GM21737 (cell line): ENCODE results near the gene NOL4L.

ENCODE experiments used
- ATAC-seq: cut with Tn5 transposase; IDR thresholded peaks from one replicate; pipeline ENCODE4 v1.9.1; 2021; ENCODE audit warnings: mild to moderate bottlenecking, moderate library complexity; ENCODE audit not compliant: unreplicated experiment

NOL4L gene

DNA sequence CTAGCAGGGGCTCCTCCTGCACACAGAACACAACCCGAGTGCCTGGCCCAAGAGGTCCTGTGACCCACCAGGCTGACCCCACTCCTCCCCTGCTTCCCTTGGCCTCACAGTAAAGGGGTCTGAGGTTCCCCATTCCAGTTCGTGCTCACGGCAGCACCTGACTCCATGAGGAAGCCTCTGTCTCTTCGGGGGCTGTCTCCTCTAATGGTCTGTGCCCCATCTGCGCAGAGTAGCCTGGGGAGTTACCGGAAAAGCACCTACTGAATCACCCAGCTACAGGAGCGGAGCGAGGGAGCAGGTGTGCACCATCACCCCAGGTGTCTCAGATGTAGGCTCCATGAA is 133.8 kb downstream of the NOL4L start:
- no peak for ATAC-seq

DNA sequence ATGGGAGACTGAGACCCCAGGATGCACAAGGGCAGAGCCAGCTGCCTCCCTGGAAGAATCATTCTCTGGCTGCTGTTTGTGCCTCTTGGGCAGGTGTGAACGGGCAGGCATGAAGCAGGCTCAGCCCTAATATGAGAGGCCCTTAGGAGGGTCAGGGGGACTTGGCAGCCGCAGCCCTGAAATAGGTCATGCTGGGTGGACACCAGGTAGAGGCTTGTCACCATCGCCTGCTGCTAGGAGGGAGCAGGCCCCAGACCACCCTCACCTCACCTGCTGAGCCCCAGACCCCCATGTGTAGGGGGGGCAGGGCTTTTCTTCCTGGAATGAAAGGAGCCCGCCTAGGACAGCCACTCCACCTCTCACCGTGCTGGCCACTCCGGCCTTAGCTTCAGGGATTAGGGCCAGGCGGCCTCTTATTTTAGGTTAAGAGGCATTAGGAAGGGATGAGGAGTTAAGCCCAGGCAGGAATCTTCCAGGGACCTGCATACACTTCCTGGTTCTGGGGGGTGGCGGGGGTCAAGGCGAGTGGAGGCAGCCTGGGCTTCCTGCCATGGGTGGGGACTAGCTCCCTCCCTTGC is 134.6 kb downstream of the NOL4L start:
- ATAC-seq = no peak

DNA sequence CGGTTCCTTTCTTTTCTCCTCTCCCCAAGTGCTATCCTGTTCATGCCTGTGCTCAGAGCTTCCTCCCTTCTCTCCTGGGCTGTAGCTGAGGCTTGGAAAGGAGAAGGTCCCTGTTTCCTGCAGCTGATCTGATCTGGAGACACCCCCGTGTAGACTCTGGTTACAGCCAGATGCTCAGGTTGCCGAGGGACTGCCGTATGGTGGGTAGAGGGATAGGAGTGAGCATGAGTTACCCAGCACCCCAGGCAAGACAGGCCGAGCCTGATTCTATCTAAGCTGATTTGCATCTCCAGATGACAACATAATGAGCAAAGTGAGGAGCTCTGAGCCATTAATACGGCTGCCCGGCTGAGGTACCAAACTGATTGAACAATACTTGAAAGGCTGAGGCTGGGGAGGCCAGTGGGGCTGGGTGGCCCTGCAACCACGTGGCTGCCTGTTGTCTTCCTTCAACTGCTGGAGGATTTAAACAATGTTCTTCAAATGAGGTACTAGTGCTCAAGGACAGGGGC is 135.2 kb downstream of the NOL4L start:
- ATAC-seq = no peak

DNA sequence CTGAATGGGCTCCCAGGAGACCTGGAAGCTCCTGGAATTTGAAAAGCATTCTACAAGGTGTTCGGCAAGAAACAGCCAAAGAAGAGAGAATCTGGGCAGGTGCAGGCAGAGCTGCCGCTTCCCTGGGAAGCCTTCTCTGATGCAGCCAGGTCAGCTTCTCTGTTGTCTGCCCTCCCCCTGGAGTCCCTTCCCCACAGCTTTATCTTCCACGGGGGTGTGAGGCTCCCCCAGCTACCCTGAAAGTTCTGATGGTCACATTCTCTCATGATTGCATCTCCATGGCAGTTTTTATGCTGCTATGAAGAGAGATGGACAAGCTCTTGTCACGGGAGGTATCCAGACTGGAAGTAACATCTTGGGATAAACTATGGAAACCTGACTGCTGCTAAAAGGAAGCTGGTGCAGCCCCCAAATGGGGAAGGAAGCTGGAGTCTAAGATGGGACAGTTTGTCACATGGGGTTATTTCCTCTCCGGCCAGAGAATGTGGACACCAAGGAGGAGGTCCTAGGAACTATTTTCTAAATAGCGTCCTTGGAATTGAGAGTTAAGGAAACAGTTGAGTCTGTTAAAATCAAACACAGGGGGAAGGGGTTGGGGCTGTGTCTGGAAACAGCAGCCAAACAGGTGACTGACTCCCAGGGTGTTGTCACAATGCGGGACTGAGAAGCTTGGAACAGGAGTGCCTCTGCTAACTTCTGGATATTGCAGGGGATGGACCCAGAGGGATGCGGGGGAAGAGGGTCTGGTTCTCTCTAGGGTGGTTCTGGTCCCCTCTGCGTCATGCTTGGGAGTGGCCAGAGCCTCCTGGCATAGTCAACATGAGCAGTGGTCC is 135.9 kb downstream of the NOL4L start:
- no peak for ATAC-seq

DNA sequence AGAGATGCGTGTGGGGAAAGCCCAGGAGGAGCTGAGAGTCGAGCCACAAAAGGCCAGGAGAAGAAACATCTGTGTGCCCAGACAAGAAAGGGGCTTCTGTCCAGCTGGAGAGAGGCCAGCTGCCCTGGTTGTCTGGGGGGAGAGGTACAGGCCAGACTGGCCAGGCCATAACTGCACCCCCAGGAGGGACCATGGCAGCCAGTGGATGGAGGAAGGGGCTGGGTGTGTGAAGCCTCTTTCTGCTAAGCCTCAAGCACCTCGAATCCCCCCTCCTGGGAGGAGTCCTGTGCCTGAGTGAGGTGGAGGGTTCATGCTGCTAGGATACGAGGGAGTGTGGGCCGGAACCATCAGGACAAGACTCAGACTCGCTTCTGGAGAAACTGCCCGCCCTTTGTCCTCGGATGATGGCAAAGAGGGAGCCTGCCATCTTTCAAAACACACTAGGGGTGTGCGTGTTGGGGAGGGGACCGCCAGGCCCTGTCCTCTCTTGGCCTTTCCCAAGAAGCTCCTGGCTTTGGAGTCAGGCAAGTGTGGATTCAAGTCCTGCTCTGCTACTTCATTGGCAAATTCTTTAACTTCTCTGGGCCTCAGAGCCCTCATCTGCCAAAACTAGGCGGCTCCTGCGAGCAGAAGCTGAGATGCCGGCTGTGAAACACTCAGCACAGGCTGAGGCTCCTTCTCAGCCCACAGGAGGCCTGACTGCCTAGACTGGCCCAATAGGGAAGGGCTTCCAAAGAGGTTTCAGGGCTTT is 136.7 kb downstream of the NOL4L start:
- ATAC-seq = no peak

DNA sequence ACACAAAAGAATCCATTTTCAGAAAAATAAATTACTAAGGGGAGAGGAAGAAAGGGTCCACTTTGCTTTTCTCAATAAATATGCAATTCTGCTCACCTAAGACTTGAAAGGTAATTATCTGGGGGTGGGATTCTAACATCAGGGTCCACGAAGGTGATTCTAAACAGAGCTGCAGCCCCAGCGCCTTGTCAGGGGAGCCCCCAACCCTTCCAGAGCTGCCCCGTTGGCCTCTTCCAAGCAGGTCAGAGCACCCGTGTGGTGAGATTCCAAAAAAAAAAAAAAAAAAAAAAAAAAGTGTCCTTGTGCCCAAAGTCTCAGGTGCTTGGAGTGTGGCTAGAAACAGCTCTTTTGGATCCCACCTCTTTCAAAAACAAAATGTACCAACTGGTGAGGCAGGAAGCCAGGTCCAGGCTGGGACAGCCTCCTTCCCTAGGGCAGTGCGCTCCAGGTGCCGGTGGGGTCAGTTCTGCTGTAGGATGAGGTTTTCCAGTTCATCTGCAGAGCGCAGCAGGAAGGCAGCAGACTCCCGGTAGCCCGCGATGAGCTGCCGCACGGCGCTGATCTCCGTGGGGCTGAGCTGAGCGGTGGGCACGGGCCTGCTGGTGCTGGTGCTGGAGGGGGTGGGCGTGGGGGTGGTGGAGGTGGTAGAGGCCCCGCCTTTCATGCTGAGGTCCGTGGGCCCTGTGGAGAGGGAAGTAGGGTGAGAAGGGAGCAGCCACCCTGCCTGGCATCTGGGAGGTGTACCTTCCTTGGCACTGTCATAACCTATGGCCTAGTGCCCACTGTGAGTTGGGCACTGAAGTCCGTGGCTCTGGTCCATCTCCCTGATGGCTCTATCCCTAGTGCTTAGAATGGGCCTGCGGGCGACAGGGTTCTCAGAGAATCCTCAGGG is 137.8 kb downstream of the NOL4L start:
- no peak for ATAC-seq

DNA sequence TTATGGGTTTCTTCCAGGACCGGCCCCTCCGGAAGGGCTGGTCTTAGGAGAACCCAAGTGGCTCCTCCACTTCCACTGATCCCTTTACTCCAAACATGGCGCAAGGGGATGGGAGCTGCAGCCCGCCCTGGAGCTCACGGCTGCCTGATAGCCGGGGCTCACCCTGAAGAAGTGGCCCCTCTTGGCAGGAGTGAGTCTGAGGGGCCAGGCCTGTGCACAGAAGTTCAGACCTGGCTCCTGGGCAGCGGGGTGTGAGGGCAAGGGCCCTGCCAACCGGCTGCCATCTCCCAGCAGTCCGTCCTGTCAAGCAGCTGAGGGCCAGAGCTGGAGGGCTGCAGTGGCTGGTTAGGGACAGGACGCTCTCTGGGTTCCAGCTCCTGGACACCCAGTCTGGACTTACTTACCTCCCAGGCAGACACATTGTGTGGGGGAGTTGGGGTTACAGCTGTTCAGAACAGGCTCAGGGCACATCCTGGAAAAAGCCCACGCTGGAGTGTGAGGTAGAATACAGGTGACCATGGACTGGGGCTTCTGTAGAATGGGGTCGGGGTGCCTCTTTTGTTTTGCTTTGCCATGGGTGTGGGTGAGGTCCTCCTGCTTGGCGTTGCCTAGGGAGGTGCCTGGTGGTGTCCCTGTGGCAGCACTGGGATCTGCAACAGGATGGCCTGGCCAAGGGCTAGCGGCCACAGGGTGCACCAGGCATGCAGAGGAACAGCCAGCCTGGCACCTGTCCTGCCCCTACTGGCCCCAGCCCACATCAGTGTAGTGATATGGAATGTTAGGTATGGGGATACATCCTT is 138.6 kb downstream of the NOL4L start:
- ATAC-seq = no peak

DNA sequence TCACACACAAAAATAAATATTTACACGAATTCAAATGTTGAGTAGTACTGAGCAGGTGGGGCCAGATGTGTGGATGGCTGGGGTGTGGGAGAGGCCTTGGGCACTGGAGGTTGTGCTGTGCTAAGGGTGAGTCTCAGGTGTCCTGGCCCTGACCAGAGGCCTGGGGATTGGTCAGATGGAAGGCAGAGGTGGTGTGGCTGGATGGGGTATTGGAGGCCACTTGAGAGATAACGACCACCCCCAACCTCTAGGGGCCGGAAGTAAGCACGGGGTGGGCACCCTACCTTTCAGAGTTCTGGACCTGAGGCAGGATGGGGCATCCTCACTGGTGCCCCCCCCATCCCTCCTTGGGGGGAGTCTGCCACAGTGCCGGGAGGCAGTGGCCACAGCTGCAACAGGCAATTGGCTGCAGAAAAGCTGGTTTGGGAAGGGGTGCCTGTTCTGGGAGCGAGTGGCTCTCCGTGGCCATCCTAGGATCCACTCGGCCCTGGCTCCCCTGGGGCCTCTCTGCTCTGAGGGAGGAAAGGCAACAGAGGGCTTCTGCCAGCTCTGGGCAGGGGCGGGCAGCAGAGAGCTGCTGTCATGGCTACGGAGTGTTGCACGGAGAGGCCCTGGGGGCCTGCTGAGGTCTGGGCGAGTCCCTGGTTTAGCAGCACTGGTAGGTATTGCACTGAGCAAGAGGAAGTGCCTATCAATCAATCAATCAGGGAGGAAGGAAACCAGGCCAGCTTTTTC is 139.4 kb downstream of the NOL4L start:
- ATAC-seq = no peak

DNA sequence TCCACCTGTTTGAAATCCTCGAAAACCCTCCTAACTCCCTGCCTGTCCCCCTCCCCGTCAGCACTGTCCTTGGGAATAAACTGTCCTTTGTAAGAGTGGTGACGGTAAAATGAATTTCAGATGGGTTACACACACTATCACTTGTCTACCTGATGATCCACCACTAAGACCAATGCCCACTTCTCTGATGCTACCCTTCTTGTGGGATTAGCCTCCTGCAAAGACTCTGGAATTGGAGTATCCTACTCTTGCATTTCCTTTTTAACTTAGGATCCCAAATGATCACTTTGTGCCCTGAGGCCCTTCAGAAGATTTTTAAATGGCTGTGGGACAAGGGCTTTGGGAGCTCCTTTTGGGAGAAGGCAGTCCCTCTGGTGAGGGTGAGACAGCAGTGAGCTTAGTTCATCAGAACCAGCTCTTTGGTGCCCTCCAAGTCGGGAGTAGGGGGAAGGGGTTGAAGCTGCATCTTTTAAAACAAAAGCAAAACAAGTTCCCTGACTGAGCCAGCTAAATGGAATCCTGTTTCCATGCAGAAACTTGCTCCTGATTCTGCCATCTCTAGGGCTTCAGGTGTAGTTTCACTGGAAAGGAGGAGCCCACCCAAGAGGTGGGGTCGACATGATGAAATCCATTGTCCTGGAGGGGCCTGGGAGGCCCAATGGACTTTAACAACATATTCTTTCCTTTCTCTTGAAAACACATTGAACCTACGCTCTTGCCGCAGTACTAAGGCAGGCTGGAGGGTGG is 140.5 kb downstream of the NOL4L start:
- ATAC-seq = no peak

DNA sequence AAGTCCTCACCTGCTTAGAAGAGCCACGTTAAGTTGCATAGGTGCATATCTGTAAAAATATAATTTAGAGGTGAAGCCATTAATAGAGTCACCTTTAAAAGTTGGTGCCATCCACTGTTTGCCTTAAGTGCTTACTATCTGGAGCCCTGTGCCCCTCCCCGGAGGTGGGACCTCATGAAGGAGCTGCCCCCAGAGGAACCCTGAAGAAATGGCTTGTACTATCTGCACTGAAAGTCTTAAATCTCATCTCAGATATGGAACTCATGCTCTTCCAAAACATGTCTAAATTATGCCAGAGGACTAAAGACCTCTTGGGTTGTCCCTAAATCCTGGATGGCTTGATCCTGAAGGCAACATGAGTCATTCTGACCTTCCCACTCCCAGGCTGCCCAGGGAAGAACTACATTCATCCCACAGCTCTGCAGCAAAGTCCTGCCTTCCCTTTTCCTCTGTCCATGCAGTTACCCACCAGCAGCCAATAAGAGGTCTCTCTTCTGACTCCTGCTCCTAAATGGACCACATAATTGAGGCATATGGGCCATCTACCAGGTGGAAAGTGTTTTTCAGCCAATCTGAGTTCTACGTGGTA is 141.7 kb downstream of the NOL4L start:
- no peak for ATAC-seq

DNA sequence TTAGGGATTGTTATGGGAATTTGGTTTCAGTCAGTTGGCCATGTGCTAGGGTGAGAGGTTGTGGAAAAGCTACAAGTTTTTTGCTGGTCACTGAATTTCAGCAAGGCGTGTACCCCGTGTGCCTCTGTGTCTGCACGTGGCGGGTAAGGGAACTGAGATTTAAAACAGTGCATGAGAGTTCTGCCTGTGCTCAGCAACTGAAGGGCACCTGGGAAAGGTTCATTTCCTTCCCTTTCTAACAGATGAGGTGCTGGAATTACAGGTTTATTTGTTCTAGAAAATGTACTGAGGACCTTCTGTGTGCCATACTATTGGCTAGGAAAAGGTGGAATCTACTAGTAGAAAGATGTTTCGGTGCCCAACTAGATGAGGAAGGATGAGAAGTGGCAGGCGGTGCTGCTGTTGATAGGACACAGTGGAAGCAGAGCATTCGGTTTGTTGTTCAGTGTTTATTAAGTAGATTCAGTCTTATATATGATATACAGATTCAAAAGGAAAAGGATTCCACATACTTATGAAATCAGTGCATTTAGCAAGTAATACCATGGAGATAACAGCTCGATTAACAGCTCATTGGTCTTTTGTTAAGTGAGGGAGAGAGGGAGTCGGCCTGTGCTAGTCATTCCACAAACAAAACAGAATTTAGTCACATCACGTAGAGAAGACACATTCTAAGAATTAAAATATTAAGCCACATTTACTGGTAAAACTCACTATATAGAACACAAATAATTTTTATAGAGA is 142.3 kb downstream of the NOL4L start:
- ATAC-seq = no peak

DNA sequence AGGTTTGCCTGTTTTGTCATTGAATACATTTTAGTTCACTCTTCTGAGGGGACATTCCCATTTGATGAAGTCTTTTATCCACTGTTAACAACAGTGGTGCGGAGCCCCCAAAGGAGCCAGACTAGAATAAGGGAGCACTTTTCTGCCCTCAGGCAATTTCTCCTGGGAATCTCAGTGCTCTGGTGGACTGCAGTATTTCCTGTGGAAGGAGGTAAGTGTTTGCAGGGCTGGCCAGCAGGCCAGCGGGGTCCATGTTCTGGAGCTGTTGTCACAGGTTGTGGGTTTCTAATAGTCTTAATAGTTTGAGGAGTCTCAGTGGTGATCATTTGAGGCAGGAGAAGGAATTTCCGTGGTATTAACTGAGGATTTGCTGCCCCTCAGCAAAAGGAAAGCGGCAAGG is 143.5 kb downstream of the NOL4L start:
- ATAC-seq = no peak

DNA sequence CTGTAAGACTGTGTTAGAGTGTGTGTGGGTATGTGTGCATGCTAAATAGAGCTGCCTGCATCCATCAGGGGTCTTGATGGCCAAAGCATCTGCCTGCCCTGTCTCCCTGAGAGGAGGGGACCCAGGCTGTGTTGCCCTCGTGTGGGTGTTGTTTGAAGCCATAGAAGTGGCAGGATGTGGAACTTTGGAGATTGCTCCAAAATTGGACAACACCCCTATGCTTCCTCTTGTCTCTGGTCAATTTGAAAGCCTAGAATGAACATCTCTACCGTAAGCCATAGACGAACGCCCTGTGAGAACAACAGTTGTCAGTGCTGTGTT is 144.4 kb downstream of the NOL4L start:
- no peak for ATAC-seq

DNA sequence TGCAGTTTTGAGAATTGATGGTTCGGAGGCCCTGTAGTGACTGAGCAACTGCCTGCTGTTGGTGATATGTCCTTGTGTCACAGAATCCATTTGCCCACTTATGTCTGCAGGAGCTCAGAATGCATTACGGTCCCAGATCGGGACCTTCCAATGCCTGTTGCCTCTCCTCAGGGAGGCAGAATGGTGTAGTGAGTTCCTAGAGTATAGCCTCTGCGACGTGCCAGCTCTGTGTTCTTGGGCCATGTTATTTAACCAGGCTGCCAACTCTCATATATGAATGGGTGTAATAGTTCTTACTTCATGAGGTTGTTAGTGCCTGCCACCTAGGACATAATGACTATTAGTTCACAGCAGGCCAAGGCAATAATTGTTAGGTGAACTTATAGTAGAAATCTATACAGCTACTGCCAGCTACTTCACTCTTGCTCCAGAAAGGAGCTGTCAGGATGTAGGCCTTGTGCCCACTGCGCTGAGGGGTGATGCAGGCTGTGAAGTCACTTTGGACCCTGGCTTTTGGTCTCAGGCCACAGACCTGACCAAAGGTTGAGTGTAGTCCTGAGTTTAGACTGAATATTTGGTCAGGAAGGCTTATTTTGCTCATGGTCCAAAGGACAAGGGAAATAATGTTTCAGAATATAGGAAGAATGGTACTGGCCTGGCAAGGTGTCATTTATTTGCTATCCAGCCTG is 144.9 kb downstream of the NOL4L start:
- no peak for ATAC-seq

DNA sequence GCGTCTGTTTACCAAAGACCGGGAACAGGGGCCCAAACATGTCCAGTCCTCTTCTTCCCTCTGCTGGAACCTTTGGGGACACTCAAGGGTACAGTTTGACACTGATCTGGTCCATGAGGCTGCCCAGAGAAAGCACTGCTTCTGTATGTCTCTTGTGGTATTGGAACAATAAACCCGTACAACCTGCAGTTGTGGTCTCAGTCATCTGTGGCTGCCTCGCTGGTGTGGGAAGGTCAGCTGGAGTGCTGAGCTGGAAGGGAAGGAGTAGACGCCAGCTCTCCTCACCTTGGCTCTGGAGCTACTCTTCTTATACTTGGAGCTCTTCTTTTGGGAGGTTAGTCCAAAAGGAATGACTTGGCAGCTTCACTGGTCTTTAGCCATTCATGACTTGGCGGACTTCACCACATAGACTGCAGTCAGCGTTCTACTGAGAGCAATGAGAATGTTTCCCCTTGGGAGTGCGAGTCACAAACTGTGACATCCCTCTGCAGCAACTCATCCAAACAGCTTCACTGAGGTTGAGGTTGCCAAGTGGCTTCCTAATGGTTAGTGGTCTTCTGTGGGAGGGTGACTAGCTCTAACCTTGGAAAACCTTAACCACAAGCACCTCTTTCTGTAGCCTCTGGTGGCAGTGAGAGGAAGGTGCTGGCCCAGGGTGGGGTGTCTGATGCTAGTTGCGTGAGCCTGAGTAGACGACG is 145.9 kb downstream of the NOL4L start:
- ATAC-seq = no peak

DNA sequence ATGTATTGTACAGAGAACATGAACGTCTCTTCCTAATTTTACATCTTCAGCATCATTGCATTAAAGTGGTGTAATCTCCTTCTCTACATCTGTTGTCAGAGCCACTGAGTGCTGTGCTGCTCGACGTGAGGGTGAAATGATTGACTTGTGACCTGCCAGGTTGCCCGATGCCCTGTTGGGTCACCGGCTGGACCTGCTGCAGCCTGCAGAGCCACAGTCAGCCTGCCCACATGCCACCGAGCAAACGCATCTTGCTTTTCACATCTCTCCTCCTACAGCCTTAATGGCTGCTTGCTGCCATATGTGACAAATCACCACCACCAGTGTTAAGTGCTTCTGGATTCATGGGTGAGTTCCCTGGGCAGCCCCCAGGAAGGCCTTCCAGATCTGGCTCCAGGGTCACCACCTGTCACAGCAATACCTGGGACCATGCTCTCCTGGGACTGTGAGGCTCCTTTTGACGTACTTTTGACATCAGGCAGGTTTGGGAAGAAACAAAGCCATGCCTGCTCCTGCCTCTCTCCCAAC is 146.7 kb downstream of the NOL4L start:
- no peak for ATAC-seq
